Measurements from ENCODE around the gene RTN4RL2.
A peak's percentile ranks its signal among the peaks of the same experiment; 100 is the strongest.

Gene RTN4RL2

GRCh38 chr11:57508341-57509170 is 48.2 kb downstream of the RTN4RL2 start:
- Histone ChIP-seq H3F3A (ENCODE audit: insufficient read depth, low read length) (no peaks in the 10 kb centered on the region), H2AFZ (ENCODE audit: low read length) (no peak overlapping the region), H3K27me3 (ENCODE audit: insufficient read depth, low read length) (no peaks in the 10 kb centered on the region), H3K4me3 (ENCODE audit: low read depth, low read length, poor library complexity, severe bottlenecking) (no peak overlapping the region), H4K20me1 (ENCODE audit: insufficient read depth, low read length) (no peaks in the 10 kb centered on the region), H3K27ac (ENCODE audit: low read depth, low read length, poor library complexity, severe bottlenecking) (no peak overlapping the region), H3K4me1 (ENCODE audit: insufficient read depth, low read length, severe bottlenecking) (peaks cover 22% of the 10 kb centered on the region), H3K9me3 (ENCODE audit: low read length) (no peaks in the 10 kb centered on the region), H3K36me3 (ENCODE audit: insufficient read depth, low read length) (peaks cover 37% of the 10 kb centered on the region), H3K9ac (ENCODE audit: low read length) (no peak overlapping the region), H3K9me2 (ENCODE audit: low read depth, low read length) (no peaks in the 10 kb centered on the region), H3K4me2 (ENCODE audit: low read length) (no peak overlapping the region), H3K79me2 (ENCODE audit: insufficient read depth, low read length) (no peaks in the 10 kb centered on the region)
- TF ChIP-seq CTCF (IDR thresholded peaks at IDR 0.05; ENCODE audit: low read length) (no peak), EZH2 (IDR thresholded peaks at IDR 0.05; ENCODE audit: borderline replicate concordance, low read length) (no peak)

- peak overlapping the region; percentile 77 for H3K27ac ChIP-seq (ENCODE audit: low read depth, low read length, poor library complexity, severe bottlenecking)
Measured at GRCh38 chr11:57511741-57512430, 51.6 kb downstream of the RTN4RL2 start.

More at GRCh38 chr11:57511741-57512430, 51.6 kb downstream of the RTN4RL2 start:
- no peaks in the 10 kb centered on the region for H3K79me2 ChIP-seq (ENCODE audit: insufficient read depth, low read length)
- no peaks in the 10 kb centered on the region for H4K20me1 ChIP-seq (ENCODE audit: insufficient read depth, low read length)
- H3K9me3 ChIP-seq (ENCODE audit: low read length), result no peaks in the 10 kb centered on the region
- no peaks in the 10 kb centered on the region for H3K27me3 ChIP-seq (ENCODE audit: insufficient read depth, low read length)
- peak overlapping the region; percentile 88 for H3K4me2 ChIP-seq (ENCODE audit: low read length)
- no peak overlapping the region for H2AFZ ChIP-seq (ENCODE audit: low read length)
- peaks cover 11% of the 10 kb centered on the region; the same call in 1 of the 2 replicates for H3K36me3 ChIP-seq (ENCODE audit: insufficient read depth, low read length)
- no peaks in the 10 kb centered on the region for H3K9me2 ChIP-seq (ENCODE audit: low read depth, low read length)
- H3K9ac ChIP-seq (ENCODE audit: low read length), result peak overlapping the region; percentile 82; the same call in 1 of the 2 replicates
- TF ChIP-seq EZH2 (IDR thresholded peaks at IDR 0.05; ENCODE audit: borderline replicate concordance, low read length) (no peak), CTCF (IDR thresholded peaks at IDR 0.05; ENCODE audit: low read length) (no peak)
- peaks cover 33% of the 10 kb centered on the region for H3K4me1 ChIP-seq (ENCODE audit: insufficient read depth, low read length, severe bottlenecking)
- H3F3A ChIP-seq (ENCODE audit: insufficient read depth, low read length), result no peaks in the 10 kb centered on the region
- peak overlapping the region; percentile 83 for H3K4me3 ChIP-seq (ENCODE audit: low read depth, low read length, poor library complexity, severe bottlenecking)
